ENCODE results near the gene ARHGAP44. TPM values are rescaled to one million over a fixed set of nuclear protein-coding genes. Genes with fewer than 3 reads are reported as not detected.
"Not testable (repeated sequence)": the region's sequence is repeated elsewhere in the genome, so short reads cannot be mapped to it uniquely, and the experiment has no call there.

Gene ARHGAP44
- total RNA-seq, 1 donor from 2014 or later = 8.6 TPM

- intact Hi-C loops (cut with DNase I); ATAC-seq; DNase-seq (ENCODE audit: missing footprints): not testable (repeated sequence)
Measured at GRCh38 chr17:12879096-12879495, 89.8 kb downstream of the ARHGAP44 start.

DNA sequence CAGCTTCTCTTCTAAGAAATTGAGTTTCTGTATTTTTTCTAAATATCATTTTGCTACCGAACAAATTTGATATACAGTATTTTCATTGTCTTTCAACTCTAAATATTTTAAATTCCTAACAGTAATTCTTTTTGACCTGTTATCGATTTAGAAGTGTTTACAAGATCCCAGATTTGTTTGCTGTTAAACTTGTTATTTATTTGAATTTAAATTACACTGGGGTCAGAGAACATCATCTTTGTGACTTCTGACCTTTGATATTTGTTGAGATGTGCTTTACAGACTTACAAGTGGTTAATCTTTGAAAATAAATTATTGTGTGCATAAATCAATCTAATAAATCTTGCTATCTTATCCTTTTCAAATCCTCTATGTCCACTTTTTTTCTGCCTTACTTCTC is 94.2 kb downstream of the ARHGAP44 start:
- DNase-seq (ENCODE audit: missing footprints) = no peak
- ATAC-seq = no peak
- intact Hi-C loops (cut with DNase I) = no loop called here

GRCh38 chr17:12887088-12887487 is 97.8 kb downstream of the ARHGAP44 start:
- no peak for DNase-seq (ENCODE audit: missing footprints)
- intact Hi-C loops (cut with DNase I) = no loop called here
- ATAC-seq = no peak

DNA sequence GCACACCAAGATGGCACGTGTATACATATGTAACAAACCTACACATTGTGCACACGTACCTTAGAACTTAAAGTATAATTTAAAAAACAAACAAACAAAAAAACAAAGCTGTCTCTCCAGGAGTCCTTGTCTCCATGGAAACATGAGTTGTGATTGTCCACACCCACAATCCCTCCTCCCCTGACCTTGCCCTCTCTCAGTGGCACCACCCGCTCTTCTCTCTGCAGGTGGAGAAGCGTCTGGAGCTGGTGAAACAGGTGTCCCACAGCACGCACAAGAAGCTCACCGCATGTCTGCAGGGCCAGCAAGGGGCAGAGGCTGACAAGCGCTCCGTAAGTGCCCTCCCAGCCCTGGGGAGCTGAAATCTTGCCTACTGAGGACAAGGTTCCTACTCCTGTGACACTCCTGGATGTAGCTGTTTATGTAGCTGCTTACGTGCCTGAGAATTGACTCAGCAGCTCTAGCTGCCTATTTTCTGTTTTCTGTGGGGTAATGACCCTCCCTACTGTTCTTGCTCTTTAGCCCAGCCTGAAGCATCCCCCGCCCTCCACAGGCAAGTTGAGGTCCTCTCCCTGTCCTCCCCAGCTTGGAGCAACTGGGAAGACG is 107.0 kb downstream of the ARHGAP44 start:
- no peak for ATAC-seq
- intact Hi-C loops (cut with DNase I) = no loop called here
- DNase-seq (ENCODE audit: missing footprints) = no peak

- DNase-seq (ENCODE audit: missing footprints) (no peak), ATAC-seq (no peak)
- intact Hi-C loops (cut with DNase I) = no loop called here
Measured at GRCh38 chr17:12898110-12898509, 108.8 kb downstream of the ARHGAP44 start.

GRCh38 chr17:12899604-12900003 is 110.3 kb downstream of the ARHGAP44 start:
- no peak for DNase-seq (ENCODE audit: missing footprints)
- intact Hi-C loops (cut with DNase I) = no loop called here
- ATAC-seq = no peak

GRCh38 chr17:12900474-12900873 is 111.2 kb downstream of the ARHGAP44 start:
- DNase-seq (ENCODE audit: missing footprints) (no peak), ATAC-seq (no peak)
- intact Hi-C loops (cut with DNase I) = no loop called here

GRCh38 chr17:12902046-12902445 is 112.7 kb downstream of the ARHGAP44 start:
- intact Hi-C loops (cut with DNase I) = no loop called here
- no peak for DNase-seq (ENCODE audit: missing footprints)
- no peak for ATAC-seq

GRCh38 chr17:12907477-12907876 is 118.2 kb downstream of the ARHGAP44 start:
- DNase-seq (ENCODE audit: missing footprints) = no peak
- intact Hi-C loops (cut with DNase I) = no loop called here
- ATAC-seq = no peak

GRCh38 chr17:12909046-12909445 is 119.7 kb downstream of the ARHGAP44 start:
- ATAC-seq (no peak), DNase-seq (ENCODE audit: missing footprints) (no peak)
- intact Hi-C loops (cut with DNase I) = no loop called here

- ATAC-seq = no peak
- DNase-seq (ENCODE audit: missing footprints) = no peak
- intact Hi-C loops (cut with DNase I) = no loop called here
Measured at GRCh38 chr17:12909511-12909910, 120.2 kb downstream of the ARHGAP44 start.

DNA sequence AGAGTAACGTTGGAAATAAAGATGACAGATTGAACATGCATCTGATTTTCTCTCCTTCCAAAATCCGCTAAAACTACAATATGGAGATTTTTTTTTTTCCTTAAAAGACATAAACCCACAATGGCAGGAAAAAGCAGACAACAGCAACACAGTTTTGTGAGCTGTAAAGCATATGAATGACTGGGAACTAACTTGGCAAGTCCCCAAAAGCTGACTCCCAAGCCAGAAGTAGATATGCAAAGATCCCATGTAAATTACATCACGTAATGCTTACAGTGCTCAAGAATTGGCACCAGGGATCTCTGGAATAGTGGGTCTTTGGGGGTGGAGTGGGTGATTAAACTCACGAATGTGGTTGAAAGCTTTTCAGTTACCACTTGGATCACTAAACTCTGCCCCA is 121.9 kb downstream of the ARHGAP44 start:
- no peak for ATAC-seq
- intact Hi-C loops (cut with DNase I) = no loop called here
- no peak for DNase-seq (ENCODE audit: missing footprints)

GRCh38 chr17:12917399-12917798 is 128.1 kb downstream of the ARHGAP44 start:
- intact Hi-C loops (cut with DNase I) = no loop called here
- DNase-seq (ENCODE audit: missing footprints) (no peak), ATAC-seq (no peak)

GRCh38 chr17:12918142-12918541 is 128.8 kb downstream of the ARHGAP44 start:
- DNase-seq (ENCODE audit: missing footprints) (no peak), ATAC-seq (no peak)
- intact Hi-C loops (cut with DNase I) = no loop called here

DNA sequence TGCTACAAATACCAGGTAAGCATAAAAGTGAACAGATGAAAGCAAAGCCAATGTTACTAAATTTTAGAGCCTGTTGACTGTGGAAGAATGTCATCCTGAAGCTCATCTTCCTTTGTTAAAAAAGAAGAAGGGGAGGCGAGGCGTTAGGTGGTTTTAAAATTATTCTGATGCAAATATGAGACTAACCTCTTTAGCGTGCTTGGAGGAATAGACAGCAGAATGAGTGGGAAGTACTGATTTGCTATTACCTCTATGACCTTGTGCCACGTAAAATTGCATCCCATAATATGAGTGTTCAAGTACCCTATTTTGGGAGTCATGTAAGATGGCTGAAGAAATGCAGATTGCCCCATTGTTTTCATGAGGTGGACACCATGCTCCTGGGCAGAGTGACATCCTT is 132.8 kb downstream of the ARHGAP44 start:
- intact Hi-C loops (cut with DNase I) = no loop called here
- ATAC-seq = no peak
- no peak for DNase-seq (ENCODE audit: missing footprints)

DNA sequence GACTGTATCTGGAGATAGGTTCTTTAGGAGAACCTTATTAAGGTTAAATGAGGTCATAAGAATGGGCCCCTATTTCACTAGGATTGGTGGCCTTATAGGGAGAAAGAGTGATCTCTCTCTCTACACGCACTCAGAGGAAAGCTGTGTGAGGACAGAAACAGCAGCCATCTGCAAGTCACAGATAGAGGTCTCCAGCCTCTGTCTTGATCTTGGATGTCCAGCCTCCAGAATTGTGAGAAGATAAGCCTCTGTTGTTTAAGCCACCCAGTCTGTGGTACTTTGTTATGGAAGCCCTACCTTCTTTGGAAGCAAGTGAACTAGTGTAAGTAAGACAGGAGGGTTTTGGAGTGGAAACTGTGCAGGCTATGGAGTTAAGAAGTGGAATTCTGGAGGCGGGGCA is 135.3 kb downstream of the ARHGAP44 start:
- intact Hi-C loops (cut with DNase I) = loop anchor here (5.0 kb wide), 1 partner anchor 78 kb away; no protein-coding TSS in a partner anchor
- ATAC-seq = no peak
- no peak for DNase-seq (ENCODE audit: missing footprints)

DNA sequence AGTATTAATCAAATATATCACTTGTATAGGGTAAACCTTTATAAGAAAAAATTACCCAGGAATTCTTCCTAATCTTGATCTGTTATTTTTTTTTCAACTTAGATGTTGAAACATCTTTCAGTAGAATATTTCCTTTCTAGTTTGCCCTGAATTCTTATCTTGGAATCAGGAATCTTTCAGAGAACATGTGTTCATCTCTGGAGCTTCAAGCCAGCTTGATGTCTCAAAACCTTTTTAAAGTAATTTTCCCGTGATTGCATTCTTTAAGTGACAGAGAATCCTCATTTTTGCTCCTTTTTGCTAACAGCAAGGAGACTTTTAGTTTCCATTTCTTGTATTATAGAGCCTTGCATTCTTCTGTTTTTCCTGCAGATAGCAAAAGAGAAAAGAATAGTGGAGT is 137.7 kb downstream of the ARHGAP44 start:
- ATAC-seq = no peak
- intact Hi-C loops (cut with DNase I) = loop anchor here (5.0 kb wide), 1 partner anchor 75 kb away; no protein-coding TSS in a partner anchor

DNA sequence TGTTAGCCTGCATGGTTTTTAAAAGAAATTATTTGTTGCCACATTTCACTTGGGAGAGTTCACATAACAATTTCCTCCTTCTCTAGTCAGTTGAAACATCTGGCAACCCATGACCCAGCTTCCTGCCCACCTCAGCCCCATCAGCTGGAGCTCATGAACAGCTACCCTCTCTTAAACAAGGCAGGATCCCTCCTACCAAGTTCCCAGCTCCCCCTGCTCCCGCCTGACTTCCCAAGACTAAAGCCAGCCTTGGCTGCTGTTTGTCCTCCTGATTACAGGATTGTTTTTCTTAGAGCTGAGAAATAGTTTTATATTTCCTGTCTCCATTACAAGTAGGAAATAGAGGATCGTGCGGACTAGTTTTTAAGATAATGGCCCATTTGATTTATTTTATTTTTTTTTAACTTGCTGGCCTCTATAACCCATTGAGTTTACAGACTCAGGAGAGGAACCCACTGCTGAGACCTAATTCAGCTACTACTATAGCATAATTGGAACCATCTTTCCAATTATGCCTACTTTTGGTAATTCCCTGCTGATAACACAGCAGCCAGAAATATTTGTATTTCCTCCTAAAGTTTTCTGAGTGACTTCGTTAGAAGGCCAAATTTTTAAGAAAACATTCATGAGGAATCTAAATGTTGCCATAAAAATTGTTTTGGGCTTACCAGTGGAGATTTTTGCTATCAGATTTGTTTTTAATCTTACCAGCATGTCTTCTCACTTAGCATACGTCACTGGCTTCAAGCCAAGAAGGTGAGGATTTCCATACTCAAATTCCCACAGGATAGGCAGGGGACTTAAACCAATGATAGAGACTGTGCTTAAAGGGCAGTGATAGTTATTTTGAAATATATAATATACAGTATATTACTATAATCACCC is 138.5 kb downstream of the ARHGAP44 start:
- peak; percentile 69 for ATAC-seq
- intact Hi-C loops (cut with DNase I) = loop anchor here (5.0 kb wide), 1 partner anchor 75 kb away; no protein-coding TSS in a partner anchor
- DNase-seq (ENCODE audit: missing footprints) = no peak

More for the DNA sequence above, 137.7 kb downstream of the ARHGAP44 start:
- no peak for DNase-seq (ENCODE audit: missing footprints)

DNA sequence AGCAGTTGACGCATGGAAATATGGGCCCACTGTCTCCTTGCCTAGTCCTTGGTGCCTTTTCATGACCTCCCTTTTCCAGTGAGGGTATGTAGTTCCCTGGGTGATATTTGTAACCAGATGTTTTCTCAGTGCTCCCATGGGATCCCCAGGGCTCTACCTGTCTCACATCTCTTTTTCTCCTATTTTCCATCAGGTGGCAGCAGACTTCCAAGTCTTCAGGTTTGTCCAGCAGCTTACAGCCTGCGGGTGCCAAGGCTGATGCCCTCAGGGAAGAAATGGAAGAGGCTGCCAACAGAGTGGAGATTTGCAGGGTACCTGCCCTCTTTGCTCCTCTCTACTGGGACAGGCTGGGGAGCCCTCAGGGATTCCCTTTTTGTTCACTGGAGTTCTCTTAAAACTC is 139.4 kb downstream of the ARHGAP44 start:
- no peak for ATAC-seq
- no peak for DNase-seq (ENCODE audit: missing footprints)
- intact Hi-C loops (cut with DNase I) = loop anchor here (5.0 kb wide), 1 partner anchor 74 kb away; no protein-coding TSS in a partner anchor

DNA sequence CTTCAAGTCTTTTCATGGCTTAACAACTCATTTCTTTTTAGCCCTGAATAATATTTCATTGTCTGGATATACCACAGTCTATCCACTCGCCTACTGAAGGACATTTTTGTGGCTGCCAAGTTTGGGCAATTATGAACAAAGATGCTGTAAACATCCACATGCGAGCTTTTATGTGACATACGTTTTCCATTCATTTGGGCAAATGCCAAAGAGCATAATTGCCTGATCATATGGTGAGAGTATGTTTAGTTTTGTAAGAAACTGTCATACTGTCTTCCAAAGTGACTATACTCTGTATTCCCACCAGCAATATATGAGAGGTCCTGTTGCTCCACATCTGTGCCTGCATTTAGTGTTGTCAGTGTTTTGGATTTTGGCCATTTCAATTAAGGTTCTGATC is 147.2 kb downstream of the ARHGAP44 start:
- DNase-seq (ENCODE audit: missing footprints) (no peak), ATAC-seq (no peak)
- intact Hi-C loops (cut with DNase I) = no loop called here

Measured in Right ventricle myocardium inferior (tissue), 1 donor.